ENCODE results near the gene ANKFN1.

DNA sequence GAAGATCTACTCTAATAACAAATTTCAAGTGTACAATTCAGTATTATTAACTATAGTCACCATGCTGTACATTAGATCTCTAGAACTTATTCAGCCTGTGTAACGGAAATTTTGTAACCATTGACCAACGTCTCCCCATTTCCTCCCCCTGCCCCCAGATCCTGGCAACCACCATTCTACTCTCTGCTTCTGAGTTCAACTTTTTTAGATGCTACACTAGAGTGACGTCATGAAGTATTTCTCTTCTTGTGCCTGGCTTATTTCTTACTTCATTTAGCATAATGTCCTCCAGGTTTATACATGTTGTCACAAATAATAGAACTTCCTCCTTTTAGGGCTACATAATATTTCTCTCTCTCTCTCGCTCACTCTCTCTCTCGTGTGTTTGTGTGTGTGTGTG lies 157.5 kb downstream of the ANKFN1 start:
- TF ChIP-seq, protein P1, sequence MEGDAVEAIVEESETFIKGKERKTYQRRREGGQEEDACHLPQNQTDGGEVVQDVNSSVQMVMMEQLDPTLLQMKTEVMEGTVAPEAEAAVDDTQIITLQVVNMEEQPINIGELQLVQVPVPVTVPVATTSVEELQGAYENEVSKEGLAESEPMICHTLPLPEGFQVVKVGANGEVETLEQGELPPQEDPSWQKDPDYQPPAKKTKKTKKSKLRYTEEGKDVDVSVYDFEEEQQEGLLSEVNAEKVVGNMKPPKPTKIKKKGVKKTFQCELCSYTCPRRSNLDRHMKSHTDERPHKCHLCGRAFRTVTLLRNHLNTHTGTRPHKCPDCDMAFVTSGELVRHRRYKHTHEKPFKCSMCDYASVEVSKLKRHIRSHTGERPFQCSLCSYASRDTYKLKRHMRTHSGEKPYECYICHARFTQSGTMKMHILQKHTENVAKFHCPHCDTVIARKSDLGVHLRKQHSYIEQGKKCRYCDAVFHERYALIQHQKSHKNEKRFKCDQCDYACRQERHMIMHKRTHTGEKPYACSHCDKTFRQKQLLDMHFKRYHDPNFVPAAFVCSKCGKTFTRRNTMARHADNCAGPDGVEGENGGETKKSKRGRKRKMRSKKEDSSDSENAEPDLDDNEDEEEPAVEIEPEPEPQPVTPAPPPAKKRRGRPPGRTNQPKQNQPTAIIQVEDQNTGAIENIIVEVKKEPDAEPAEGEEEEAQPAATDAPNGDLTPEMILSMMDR (IDR thresholded peaks at IDR 0.05), result no peak
- TF ChIP-seq POLR2A (IDR thresholded peaks at IDR 0.05), result no peak
